ENCODE measurements around the gene POLR2C. TPM values are rescaled to one million over a fixed set of nuclear protein-coding genes. Genes with fewer than 3 reads are reported as not detected.

POLR2C gene
- total and polyA plus RNA-seq, 2 of the 13 experiments (the other 11 are each of a cell fraction or from before 2014, with no cell fraction given): 104 to 216 TPM

DNA sequence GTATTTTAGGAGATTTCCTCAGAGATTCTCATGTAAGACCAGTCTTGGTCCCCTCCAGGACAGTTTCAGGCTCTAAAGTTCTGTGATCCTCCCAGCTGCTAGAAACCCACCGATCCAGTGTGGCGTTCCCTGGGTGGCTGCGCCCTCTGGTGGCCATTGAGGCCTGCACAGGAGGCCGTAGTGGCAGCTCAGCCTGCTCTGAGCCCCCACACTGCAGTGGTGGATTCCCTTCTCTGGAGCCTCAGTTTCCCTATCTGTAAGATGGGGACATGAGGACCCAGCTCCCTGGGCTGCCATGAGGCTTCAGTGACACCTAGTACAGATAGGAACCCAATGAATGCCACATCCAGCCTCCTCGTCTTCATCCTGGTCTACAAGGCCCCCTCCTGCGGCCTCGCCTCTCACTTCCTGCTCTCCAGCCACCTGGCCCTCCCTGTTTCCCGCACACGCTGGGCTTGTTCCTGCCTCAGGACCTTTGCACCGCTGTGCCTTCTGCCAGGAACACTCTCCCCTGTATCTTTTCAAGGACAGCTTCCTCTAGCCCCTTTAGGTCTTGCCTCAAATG lies 57.4 kb downstream of the POLR2C start (continued):
- TF ChIP-seq, protein P1, sequence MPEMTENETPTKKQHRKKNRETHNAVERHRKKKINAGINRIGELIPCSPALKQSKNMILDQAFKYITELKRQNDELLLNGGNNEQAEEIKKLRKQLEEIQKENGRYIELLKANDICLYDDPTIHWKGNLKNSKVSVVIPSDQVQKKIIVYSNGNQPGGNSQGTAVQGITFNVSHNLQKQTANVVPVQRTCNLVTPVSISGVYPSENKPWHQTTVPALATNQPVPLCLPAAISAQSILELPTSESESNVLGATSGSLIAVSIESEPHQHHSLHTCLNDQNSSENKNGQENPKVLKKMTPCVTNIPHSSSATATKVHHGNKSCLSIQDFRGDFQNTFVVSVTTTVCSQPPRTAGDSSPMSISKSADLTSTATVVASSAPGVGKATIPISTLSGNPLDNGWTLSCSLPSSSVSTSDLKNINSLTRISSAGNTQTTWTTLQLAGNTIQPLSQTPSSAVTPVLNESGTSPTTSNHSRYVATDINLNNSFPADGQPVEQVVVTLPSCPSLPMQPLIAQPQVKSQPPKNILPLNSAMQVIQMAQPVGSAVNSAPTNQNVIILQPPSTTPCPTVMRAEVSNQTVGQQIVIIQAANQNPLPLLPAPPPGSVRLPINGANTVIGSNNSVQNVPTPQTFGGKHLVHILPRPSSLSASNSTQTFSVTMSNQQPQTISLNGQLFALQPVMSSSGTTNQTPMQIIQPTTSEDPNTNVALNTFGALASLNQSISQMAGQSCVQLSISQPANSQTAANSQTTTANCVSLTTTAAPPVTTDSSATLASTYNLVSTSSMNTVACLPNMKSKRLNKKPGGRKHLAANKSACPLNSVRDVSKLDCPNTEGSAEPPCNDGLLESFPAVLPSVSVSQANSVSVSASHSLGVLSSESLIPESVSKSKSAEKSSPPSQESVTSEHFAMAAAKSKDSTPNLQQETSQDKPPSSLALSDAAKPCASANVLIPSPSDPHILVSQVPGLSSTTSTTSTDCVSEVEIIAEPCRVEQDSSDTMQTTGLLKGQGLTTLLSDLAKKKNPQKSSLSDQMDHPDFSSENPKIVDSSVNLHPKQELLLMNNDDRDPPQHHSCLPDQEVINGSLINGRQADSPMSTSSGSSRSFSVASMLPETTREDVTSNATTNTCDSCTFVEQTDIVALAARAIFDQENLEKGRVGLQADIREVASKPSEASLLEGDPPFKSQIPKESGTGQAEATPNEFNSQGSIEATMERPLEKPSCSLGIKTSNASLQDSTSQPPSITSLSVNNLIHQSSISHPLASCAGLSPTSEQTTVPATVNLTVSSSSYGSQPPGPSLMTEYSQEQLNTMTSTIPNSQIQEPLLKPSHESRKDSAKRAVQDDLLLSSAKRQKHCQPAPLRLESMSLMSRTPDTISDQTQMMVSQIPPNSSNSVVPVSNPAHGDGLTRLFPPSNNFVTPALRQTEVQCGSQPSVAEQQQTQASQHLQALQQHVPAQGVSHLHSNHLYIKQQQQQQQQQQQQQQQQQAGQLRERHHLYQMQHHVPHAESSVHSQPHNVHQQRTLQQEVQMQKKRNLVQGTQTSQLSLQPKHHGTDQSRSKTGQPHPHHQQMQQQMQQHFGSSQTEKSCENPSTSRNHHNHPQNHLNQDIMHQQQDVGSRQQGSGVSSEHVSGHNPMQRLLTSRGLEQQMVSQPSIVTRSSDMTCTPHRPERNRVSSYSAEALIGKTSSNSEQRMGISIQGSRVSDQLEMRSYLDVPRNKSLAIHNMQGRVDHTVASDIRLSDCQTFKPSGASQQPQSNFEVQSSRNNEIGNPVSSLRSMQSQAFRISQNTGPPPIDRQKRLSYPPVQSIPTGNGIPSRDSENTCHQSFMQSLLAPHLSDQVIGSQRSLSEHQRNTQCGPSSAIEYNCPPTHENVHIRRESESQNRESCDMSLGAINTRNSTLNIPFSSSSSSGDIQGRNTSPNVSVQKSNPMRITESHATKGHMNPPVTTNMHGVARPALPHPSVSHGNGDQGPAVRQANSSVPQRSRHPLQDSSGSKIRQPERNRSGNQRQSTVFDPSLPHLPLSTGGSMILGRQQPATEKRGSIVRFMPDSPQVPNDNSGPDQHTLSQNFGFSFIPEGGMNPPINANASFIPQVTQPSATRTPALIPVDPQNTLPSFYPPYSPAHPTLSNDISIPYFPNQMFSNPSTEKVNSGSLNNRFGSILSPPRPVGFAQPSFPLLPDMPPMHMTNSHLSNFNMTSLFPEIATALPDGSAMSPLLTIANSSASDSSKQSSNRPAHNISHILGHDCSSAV (CRISPR knock-in tag; IDR thresholded peaks at IDR 0.05; ENCODE audit: borderline replicate concordance): no peak
- peak; percentile 87; the same call in 1 of the 2 replicates for TF ChIP-seq HOXA5 (CRISPR knock-in tag; IDR thresholded peaks at IDR 0.05)
- no peak for TF ChIP-seq ZNF496 (CRISPR knock-in tag; IDR thresholded peaks at IDR 0.05; ENCODE audit: insufficient replicate concordance)
- no peak for TF ChIP-seq KLF9 (CRISPR knock-in tag; IDR thresholded peaks at IDR 0.05; ENCODE audit: low read depth)
- no peak for TF ChIP-seq RFX3 (CRISPR knock-in tag; IDR thresholded peaks at IDR 0.05)
- no peak for TF ChIP-seq ZNF879 (CRISPR knock-in tag; IDR thresholded peaks at IDR 0.05)
- TF ChIP-seq, protein P2, sequence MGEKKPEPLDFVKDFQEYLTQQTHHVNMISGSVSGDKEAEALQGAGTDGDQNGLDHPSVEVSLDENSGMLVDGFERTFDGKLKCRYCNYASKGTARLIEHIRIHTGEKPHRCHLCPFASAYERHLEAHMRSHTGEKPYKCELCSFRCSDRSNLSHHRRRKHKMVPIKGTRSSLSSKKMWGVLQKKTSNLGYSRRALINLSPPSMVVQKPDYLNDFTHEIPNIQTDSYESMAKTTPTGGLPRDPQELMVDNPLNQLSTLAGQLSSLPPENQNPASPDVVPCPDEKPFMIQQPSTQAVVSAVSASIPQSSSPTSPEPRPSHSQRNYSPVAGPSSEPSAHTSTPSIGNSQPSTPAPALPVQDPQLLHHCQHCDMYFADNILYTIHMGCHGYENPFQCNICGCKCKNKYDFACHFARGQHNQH (CRISPR knock-in tag; IDR thresholded peaks at IDR 0.05): peak; percentile 57; the same call in 1 of the 2 replicates
- TF ChIP-seq, protein P3, sequence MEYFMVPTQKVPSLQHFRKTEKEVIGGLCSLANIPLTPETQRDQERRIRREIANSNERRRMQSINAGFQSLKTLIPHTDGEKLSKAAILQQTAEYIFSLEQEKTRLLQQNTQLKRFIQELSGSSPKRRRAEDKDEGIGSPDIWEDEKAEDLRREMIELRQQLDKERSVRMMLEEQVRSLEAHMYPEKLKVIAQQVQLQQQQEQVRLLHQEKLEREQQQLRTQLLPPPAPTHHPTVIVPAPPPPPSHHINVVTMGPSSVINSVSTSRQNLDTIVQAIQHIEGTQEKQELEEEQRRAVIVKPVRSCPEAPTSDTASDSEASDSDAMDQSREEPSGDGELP (IDR thresholded peaks at IDR 0.05; ENCODE audit: borderline replicate concordance, low read depth): peak; percentile 75
- TF ChIP-seq CC2D1A (CRISPR knock-in tag; IDR thresholded peaks at IDR 0.05): 0 out of 2 replicates have a peak, but pooled peaks have one; percentile 73
- TF ChIP-seq MZF1 (CRISPR knock-in tag; IDR thresholded peaks at IDR 0.05; ENCODE audit: borderline replicate concordance): no peak
- TF ChIP-seq NR2F2 (IDR thresholded peaks at IDR 0.05; ENCODE audit: borderline replicate concordance, low read depth): no peak
- TF ChIP-seq, protein P4, sequence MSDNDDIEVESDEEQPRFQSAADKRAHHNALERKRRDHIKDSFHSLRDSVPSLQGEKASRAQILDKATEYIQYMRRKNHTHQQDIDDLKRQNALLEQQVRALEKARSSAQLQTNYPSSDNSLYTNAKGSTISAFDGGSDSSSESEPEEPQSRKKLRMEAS (IDR thresholded peaks at IDR 0.05): no peak
- no peak for TF ChIP-seq KDM5A (IDR thresholded peaks at IDR 0.05; ENCODE audit: borderline replicate concordance, low read length)
- TF ChIP-seq KLF16 (CRISPR knock-in tag; IDR thresholded peaks at IDR 0.05): 0 out of 4 replicates have a peak, but pooled peaks of 1 of the 2 experiments have one; percentile 61
- no peak; the same call in 1 of the 2 replicates for TF ChIP-seq KDM6A (CRISPR knock-in tag; IDR thresholded peaks at IDR 0.05; ENCODE audit: low read depth)
- TF ChIP-seq TBP (CRISPR knock-in tag; IDR thresholded peaks at IDR 0.05): no peak
- TF ChIP-seq RNF2 (conservative IDR thresholded peaks at IDR 0.05; ENCODE audit: low read depth): no peak
- no peak for TF ChIP-seq ZNF329 (CRISPR knock-in tag; IDR thresholded peaks at IDR 0.05; ENCODE audit: low read depth)
- no peak for TF ChIP-seq MEIS2 (CRISPR knock-in tag; IDR thresholded peaks at IDR 0.05)
- TF ChIP-seq NFRKB (IDR thresholded peaks at IDR 0.05): no peak
- no peak for TF ChIP-seq ISX (CRISPR knock-in tag; conservative IDR thresholded peaks at IDR 0.05)
- peak; percentile 60; the same call in 1 of the 2 replicates for TF ChIP-seq ISL2 (CRISPR knock-in tag; IDR thresholded peaks at IDR 0.05)
